IPS-20b (cell line): Measurements from ENCODE around the gene CFHR4.
"Not testable (repeated sequence)": the region's sequence is repeated elsewhere in the genome, so short reads cannot be mapped to it uniquely, and the experiment has no call there.

Experiments
- H3K27ac ChIP-seq: one replicate; pipeline ENCODE4 v1.5.1; 2013; ENCODE audit warnings: low read length
- H3K27me3 ChIP-seq: 2 replicates; pipeline ENCODE4 v1.6.1; 2013; ENCODE audit warnings: mild to moderate bottlenecking, low read length, inconsistent platforms; ENCODE audit not compliant: insufficient read depth
- H3K36me3 ChIP-seq: 2 replicates; pipeline ENCODE4 v1.6.1; 2013; ENCODE audit warnings: low read depth, mild to moderate bottlenecking, inconsistent platforms, low read length, moderate library complexity; ENCODE audit not compliant: insufficient read depth
- H3K4me1 ChIP-seq: 2 replicates; pipeline ENCODE4 v1.6.1; 2013; ENCODE audit warnings: mild to moderate bottlenecking, control low read depth, inconsistent platforms, low read length, moderate library complexity; ENCODE audit not compliant: insufficient read depth
- H3K4me3 ChIP-seq: 2 replicates; pipeline ENCODE4 v1.5.1; 2013; ENCODE audit warnings: mild to moderate bottlenecking, low read length, inconsistent platforms
- H3K9ac ChIP-seq: 2 replicates; pipeline ENCODE4 v1.6.1; 2013; ENCODE audit warnings: low read depth, mild to moderate bottlenecking, inconsistent platforms, low read length, moderate library complexity
- H3K9me3 ChIP-seq: 2 replicates; pipeline ENCODE4 v1.6.1; 2013; ENCODE audit warnings: mild to moderate bottlenecking, low read depth, low read length, inconsistent platforms; ENCODE audit not compliant: insufficient read depth

The CFHR4 gene

DNA sequence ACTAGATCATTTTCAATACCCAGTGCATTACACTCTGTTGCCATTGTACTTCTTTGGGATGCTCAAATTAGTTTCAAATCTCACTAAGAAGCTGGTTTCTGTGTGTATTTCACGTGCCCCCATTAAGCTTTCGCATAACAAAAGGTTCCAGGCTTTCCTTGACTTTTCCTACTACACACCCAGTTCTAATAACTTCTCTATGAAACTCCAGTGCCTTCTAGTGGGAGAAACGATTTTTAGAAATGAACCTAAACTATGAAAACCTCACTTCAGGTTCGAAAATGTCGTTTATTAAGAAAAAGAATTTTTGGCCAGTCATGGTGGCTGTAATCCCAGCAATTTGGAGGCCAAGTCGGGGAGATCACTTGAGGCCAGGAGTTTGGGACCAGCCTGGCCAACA is 2.8 kb downstream of the CFHR4 start:
- H3K9ac ChIP-seq, result no peak overlapping the region
- no peaks in the 10 kb centered on the region for H3K27me3 ChIP-seq
- H3K4me1 ChIP-seq, result no peaks in the 10 kb centered on the region

DNA sequence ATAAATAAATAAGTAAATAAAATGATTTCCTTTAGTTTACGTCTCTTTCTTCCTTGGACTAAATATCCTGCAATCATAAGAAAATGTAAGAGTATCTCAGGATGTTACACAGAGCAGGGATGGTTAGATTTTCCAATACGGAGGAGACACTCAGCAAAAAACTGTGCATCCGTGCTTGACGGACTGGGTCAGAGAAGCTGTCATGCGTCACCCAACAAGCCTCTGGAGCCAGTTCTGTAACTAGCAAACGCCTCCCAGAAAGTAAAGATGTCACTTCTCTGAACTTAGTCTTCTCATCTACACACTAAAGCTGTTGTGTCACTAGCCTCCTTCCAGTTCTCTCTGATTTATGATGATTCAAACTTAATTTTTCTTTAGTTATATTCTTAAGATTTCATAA is 3.4 kb downstream of the CFHR4 start:
- Histone ChIP-seq H3K36me3 (no peaks in the 10 kb centered on the region), H3K4me3 (no peak overlapping the region), H3K9ac (no peak overlapping the region)

More for the DNA sequence above, 2.8 kb downstream of the CFHR4 start:
- Histone ChIP-seq H3K4me3 (no peak overlapping the region), H3K9me3 (no peaks in the 10 kb centered on the region; the same call in none of the 2 replicates), H3K36me3 (no peaks in the 10 kb centered on the region), H3K27ac (no peak overlapping the region)

DNA sequence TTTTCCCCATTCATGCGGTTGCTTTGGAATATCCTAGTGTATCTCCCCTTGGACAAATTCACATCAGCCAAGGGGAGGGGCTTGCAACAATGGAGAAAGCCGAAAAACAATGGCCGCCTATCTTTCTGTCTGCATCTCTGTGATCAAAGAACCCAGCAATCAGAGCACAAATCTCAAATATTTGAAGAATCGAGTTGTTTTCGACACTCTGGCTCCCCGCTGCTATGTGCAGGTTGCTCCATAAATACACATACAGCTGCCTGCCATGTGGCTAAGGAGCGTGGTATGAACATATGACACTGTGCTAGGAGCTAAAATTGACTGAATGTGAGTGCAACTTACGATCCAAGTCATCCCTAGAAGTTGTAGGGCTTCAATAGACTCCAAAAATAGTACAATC is 8.5 kb downstream of the CFHR4 start:
- Histone ChIP-seq H3K36me3 (no peaks in the 10 kb centered on the region), H3K9ac (no peak overlapping the region), H3K27ac (no peak overlapping the region), H3K27me3 (no peaks in the 10 kb centered on the region), H3K9me3 (no peaks in the 10 kb centered on the region), H3K4me3 (no peak overlapping the region), H3K4me1 (no peaks in the 10 kb centered on the region; the same call in 1 of the 2 replicates)

More for the DNA sequence above, 3.4 kb downstream of the CFHR4 start:
- H3K27ac ChIP-seq, result no peak overlapping the region
- H3K27me3 ChIP-seq, result no peaks in the 10 kb centered on the region
- H3K9me3 ChIP-seq, result no peaks in the 10 kb centered on the region; the same call in none of the 2 replicates
- H3K4me1 ChIP-seq, result no peaks in the 10 kb centered on the region

DNA sequence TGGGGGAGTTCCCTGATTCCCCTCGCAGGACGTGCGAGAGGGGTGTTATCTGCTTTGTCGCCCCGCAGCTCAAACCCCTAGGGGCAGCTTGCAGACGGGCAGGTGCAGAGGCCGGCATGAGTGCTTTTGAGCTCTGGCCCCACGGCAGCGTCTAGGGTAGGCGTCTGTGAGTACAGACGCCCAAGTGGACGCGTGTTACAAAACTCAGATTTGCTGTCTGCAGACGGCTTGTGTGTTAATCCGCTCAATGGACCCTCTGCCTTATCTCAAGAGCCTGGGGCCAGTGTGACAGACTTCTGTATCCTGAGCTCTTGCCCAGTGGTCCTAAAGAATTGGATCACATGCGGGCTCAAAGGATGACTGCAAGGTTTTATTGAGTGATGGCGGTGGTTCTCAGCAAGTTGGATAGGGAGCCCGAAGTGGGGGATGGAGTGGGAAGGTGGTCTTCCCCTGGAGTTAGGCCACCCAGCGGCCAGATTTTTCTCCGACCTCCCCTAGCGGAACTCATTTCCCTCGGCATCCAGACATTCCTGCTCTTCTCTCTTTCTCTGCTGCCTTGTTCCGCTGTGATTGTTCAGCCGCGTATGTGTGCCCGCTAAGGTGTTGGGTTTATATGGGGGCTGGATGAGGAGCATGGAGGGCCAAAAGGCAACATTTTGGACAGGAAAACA is 9.4 kb downstream of the CFHR4 start:
- Histone ChIP-seq H3K36me3 (no peaks in the 10 kb centered on the region), H3K27me3 (no peaks in the 10 kb centered on the region), H3K9me3 (no peaks in the 10 kb centered on the region), H3K4me1 (no peaks in the 10 kb centered on the region; the same call in 1 of the 2 replicates), H3K4me3 (no peak overlapping the region), H3K9ac (no peak overlapping the region), H3K27ac (no peak overlapping the region)

DNA sequence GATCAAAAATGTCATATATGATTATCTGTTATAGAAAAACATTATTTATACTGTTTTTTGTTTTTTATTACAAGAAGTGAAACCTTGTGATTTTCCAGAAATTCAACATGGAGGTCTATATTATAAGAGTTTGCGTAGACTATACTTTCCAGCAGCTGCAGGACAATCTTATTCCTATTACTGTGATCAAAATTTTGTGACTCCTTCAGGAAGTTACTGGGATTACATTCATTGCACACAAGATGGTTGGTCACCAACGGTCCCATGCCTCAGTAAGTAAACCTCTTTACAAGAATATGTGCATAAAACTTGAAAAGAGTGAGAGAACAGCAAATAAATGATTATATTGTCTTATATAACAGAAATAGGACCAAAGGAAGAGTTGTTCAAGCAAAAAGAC is 14.5 kb downstream of the CFHR4 start:
- no peak overlapping the region for H3K9ac ChIP-seq
- H3K9me3 ChIP-seq, result no peaks in the 10 kb centered on the region
- H3K36me3 ChIP-seq, result no peaks in the 10 kb centered on the region
- H3K4me3 ChIP-seq, result no peak overlapping the region
- H3K27ac ChIP-seq, result no peak overlapping the region
- no peaks in the 10 kb centered on the region for H3K27me3 ChIP-seq
- H3K4me1 ChIP-seq, result peaks cover 4% of the 10 kb centered on the region; the same call in 1 of the 2 replicates

DNA sequence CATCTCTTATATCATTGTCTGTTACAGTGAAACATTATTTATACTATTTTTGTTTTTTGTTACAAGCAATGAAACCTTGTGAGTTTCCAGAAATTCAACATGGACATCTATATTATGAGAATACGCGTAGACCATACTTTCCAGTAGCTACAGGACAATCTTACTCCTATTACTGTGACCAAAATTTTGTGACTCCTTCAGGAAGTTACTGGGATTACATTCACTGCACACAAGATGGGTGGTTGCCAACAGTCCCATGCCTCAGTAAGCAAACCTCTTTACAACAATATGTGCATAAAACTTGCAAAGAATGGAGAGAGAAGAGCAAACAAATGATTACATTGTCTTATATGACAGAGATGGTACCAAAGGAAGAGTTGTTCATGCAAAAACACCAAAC is 22.4 kb downstream of the CFHR4 start:
- Histone ChIP-seq H3K36me3 (no peaks in the 10 kb centered on the region), H3K4me3 (no peak overlapping the region)

DNA sequence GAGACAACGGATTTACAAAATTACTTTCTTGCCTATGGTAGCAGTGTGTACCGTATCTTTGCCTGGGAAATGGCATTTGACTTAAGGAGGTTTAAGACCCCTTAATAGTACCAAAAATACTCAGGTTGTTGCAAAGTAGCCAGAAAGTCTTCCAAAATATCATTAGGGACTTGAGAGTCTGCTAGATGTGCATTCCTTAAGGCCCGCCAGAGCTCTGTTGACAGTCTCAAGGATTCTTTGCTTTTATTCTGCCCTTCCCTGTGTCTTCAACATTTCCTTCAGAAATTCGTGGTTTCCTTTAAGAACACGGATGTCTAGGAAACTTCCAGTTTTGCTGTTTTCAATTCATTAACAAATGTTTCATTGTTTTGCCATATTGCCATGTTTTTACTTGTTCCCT is 24.4 kb downstream of the CFHR4 start:
- H3K27me3 ChIP-seq, H3K36me3 ChIP-seq, H3K9me3 ChIP-seq, H3K4me3 ChIP-seq, H3K27ac ChIP-seq, H3K4me1 ChIP-seq, H3K9ac ChIP-seq: not testable (repeated sequence)

More for the DNA sequence above, 22.4 kb downstream of the CFHR4 start:
- H3K9ac ChIP-seq, result no peak overlapping the region
- no peaks in the 10 kb centered on the region for H3K27me3 ChIP-seq
- H3K4me1 ChIP-seq, result no peaks in the 10 kb centered on the region
- no peak overlapping the region for H3K27ac ChIP-seq
- no peaks in the 10 kb centered on the region for H3K9me3 ChIP-seq

DNA sequence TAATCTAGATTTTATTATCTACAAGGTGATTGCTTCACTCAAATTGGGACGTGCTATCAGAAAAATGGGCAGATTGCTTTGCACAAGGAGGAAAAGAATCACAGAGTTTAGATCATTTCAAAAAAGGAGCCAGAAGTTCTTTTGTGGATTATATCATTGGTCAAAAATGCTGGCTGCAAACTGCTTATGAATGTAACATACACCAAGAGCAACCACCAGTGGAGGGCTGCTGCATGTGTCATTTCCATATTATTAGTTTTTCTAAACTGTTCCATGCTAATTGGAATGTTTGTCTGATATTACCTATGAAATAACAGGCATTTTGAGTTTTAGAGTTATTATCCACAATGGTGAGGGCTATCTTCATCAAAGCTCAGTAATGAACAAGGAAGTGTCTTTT is 39.0 kb downstream of the CFHR4 start:
- H3K9me3 ChIP-seq, H3K4me3 ChIP-seq, H3K27me3 ChIP-seq, H3K9ac ChIP-seq, H3K27ac ChIP-seq, H3K4me1 ChIP-seq, H3K36me3 ChIP-seq: not testable (repeated sequence)

DNA sequence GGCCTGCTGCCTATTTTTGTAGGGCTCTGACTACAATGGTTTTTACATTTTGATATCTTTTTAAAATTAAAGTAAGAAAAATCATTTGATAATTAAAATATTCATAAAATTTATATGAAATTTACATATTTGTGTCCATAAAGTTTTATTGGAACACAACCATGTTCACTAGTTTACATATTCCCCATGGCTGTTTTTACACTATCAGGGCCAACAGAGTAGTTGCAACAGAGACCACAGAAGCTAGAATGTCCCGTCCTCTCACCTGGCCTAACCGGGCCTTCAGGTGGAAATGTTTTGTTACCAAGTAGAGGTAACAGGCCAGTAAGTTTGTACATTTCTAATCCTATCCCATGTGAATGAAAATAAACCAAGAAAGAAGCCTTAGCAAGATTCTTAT is 45.0 kb downstream of the CFHR4 start:
- H3K36me3 ChIP-seq, H3K9ac ChIP-seq, H3K27ac ChIP-seq, H3K27me3 ChIP-seq, H3K9me3 ChIP-seq, H3K4me1 ChIP-seq, H3K4me3 ChIP-seq: not testable (repeated sequence)

DNA sequence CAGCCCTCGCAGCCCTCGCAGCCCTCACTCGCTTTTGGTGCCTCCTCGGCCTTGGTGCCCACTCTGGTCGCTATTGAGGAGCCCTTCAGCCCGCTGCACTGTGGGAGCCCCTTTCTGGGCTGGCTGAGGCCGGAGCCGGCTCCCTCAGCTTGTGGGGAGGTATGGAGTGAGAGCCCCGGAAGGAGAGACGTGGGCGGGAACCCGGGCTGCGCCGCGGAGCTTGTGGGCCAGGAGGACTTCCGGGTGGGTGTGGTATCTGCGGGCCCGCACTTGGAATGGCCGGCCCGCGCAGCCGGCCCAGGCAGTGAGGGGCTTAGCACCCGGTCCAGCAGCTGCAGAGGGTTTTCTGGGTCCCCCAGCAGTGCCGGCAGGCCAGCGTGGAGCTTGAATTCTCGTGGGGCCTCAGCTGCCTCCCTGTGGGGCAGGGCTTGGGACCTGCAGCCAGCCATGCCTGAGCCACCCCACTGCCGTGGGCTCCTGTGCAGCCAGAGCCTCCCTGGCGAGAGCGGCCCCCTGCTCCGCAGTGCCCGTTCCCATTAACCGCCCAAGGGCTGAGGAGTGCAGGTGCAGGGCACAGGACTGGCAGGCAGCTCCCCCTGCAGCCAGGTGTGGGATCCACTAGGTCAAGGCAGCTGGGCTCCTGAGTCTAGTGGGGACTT is 45.8 kb downstream of the CFHR4 start:
- Histone ChIP-seq H3K4me3 (no peak overlapping the region), H3K36me3 (no peaks in the 10 kb centered on the region), H3K27me3 (no peaks in the 10 kb centered on the region), H3K27ac (no peak overlapping the region), H3K4me1 (no peaks in the 10 kb centered on the region), H3K9me3 (no peaks in the 10 kb centered on the region), H3K9ac (no peak overlapping the region)

DNA sequence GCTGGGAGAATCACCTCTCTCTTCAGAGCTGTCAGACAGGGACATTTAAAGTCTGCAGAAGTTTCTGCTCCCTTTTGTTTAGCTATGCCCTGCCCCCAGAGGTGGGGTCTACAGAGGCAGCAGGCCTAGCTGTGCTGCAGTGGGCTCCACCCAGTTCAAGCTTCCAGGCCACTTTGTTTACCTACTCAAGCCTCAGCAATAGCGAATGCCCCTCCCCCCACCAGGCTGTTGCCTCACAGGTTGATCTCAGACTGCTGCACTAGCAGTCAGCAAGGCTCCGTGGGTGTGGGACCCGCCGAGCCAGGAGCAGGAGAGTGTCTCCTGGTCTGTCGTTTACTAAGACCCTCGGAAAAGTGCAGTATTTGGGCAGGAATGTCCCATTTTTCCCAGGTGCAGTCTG is 53.6 kb downstream of the CFHR4 start:
- not testable (repeated sequence) for H3K36me3 ChIP-seq, H3K27me3 ChIP-seq, H3K4me3 ChIP-seq

DNA sequence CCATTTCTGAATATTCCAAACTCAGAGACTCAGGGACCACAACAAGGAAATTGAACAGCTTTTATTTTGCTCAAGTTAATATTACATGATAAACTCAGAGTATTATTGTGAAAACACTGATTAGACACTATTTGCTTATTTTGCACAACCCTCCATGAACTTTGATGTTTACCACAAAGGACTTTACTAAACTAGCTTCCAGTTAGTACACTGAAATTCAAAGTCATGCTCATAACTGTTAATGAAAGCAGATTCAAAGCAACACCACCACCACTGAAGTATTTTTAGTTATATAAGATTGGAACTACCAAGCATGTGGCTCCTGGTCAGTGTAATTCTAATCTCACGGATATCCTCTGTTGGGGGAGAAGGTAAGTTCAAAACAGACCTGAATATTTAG is 55.7 kb downstream of the CFHR4 start, which contains the start of gene CFHR2:
CFHR2 (plus strand) TSS at position 171 of the 400 bp plus-strand sequence; CDS start at position 314, 143 bp downstream.
- not testable (repeated sequence) for H3K9me3 ChIP-seq, H3K4me1 ChIP-seq, H3K27me3 ChIP-seq, H3K4me3 ChIP-seq, H3K27ac ChIP-seq, H3K9ac ChIP-seq, H3K36me3 ChIP-seq

More for the DNA sequence above, 53.6 kb downstream of the CFHR4 start:
- not testable (repeated sequence) for H3K4me1 ChIP-seq, H3K27ac ChIP-seq, H3K9me3 ChIP-seq, H3K9ac ChIP-seq
